ENCODE data around the gene SPNS3.

SPNS3 gene

GRCh38 chr17:4442582-4442981 lies 8.8 kb downstream of the SPNS3 start:
- H3K4me3 Mint-ChIP-seq, result no peak overlapping the region
- ATAC-seq (replicated peaks), result no peak
- H3K4me1 Mint-ChIP-seq, result no peaks in the 10 kb centered on the region
- no peaks in the 10 kb centered on the region for H3K9me3 Mint-ChIP-seq
- no peak for DNase-seq
- H3K36me3 Mint-ChIP-seq, result no peaks in the 10 kb centered on the region
- H3K27ac Mint-ChIP-seq, result no peak overlapping the region
- H3K27me3 Mint-ChIP-seq, result peaks cover 3 to 5% of the 10 kb centered on the region in 2 donors

DNA sequence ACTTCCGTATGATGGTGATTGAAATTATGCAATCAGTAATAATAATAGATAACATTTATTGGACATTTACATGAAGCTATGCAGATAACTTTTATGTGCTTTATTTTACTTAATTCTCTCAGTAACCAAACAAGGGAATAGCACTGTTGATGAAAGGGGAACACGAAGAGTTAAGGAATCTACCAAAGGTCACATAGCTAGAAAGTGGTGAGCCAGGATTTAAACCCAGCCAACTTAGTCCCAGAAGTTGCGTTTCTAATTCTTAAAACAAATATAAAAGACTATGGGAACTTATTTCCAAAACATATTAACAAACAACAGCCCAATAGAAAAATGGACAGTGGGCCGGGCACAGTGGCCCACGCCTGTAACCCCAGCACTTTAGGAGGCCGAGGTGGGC lies 9.7 kb downstream of the SPNS3 start:
- Mint-ChIP-seq H3K4me3 (no peak overlapping the region), H3K9me3 (no peaks in the 10 kb centered on the region), H3K36me3 (no peaks in the 10 kb centered on the region), H3K4me1 (no peaks in the 10 kb centered on the region), H3K27ac (no peak overlapping the region), H3K27me3 (peaks cover 3 to 5% of the 10 kb centered on the region in 2 donors)
- no peak for DNase-seq
- ATAC-seq (replicated peaks), result no peak

DNA sequence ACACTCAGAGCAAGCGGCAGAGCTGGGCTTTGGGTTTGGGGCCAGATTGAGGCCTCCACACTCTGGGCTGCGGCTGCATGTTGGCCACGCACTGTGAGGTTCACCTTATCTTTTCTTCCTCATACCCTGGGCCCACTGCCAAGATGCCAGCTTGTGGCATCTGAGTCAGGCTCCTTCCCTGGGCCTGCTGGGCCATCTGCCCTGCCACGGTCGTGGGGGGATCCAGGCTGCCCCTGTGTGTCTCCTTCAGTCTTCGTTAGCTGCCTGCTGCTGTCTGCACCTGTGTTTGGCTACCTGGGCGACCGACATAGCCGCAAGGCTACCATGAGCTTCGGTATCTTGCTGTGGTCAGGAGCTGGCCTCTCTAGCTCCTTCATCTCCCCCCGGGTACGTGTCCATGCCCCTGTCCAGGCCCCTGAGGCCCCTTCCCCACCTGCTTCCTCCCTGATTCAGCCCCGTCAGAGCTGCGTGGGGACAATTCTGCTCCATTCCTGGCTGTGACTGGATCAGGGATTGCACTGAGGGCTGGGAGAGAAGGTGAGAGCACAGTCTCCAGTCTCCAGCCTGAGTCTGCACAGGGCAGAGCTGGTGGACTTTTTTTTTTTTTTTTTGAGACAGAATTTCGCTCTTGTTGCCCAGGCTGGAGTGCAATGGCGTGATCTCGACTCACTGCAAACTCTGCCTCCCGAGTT lies 11.2 kb downstream of the SPNS3 start:
- ATAC-seq (replicated peaks) (peak; percentile 18 to 27), DNase-seq (no peak)
- Mint-ChIP-seq H3K27me3 (peaks cover 3 to 5% of the 10 kb centered on the region in 2 donors), H3K4me3 (no peak overlapping the region), H3K27ac (no peak overlapping the region), H3K4me1 (no peaks in the 10 kb centered on the region), H3K9me3 (no peaks in the 10 kb centered on the region), H3K36me3 (no peaks in the 10 kb centered on the region)

- peaks cover 3 to 5% of the 10 kb centered on the region in 2 donors for H3K27me3 Mint-ChIP-seq
- H3K27ac Mint-ChIP-seq, result no peak overlapping the region
- DNase-seq (no peak), ATAC-seq (replicated peaks) (no peak)
- H3K9me3 Mint-ChIP-seq, result no peaks in the 10 kb centered on the region
- H3K4me3 Mint-ChIP-seq, result no peak overlapping the region
- H3K36me3 Mint-ChIP-seq, result no peaks in the 10 kb centered on the region
- no peaks in the 10 kb centered on the region for H3K4me1 Mint-ChIP-seq
Measured at GRCh38 chr17:4445731-4446130, 12.0 kb downstream of the SPNS3 start.

GRCh38 chr17:4446326-4447071 lies 12.8 kb downstream of the SPNS3 start:
- no peak for ATAC-seq (replicated peaks)
- Mint-ChIP-seq H3K9me3 (no peaks in the 10 kb centered on the region), H3K27me3 (peaks cover 0 to 5% of the 10 kb centered on the region in 2 donors), H3K4me1 (no peaks in the 10 kb centered on the region), H3K36me3 (no peaks in the 10 kb centered on the region), H3K27ac (no peak overlapping the region), H3K4me3 (no peak overlapping the region)
- DNase-seq, result no peak

DNA sequence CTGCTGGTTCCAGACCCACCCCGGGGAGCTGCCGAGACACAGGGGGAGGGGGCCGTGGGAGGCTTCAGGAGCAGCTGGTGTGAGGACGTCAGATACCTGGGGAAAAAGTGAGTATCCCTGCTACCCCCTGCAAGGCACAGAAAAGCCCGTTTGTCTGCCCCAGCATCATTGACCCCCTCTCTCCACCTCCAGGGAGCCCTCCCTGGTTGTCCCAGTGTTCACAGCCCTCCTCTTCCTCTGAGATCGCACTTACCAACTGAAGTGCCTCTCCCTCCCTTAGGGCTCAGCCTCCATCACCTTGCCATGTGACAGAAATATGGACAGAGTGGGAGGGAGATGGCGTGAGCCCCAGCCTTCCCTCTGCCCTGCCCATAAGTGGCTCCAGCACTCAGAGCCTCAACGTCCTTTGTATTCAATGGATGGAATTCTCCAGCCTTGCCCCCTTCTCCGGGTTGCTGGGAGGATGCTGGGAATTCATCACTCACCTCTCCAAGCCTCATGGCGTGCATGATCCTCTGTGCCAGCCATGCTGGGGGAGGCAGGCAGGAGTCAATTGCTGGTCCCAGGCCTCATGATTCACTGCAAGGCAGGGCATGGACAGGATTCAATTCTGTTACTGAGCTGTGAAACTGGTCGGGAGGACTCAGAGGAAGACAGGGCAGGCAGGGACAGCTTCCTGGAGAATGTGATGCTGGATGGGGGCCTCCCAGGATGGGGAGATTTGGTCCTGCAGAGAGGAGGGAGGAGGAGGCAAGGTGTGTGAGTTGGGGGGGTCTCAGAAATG lies 14.6 kb downstream of the SPNS3 start:
- ATAC-seq (replicated peaks), result no peak
- Mint-ChIP-seq H3K36me3 (no peaks in the 10 kb centered on the region), H3K27ac (no peak overlapping the region), H3K4me1 (no peaks in the 10 kb centered on the region), H3K27me3 (no peaks in the 10 kb centered on the region), H3K4me3 (no peak overlapping the region), H3K9me3 (no peaks in the 10 kb centered on the region)
- no peak for DNase-seq

DNA sequence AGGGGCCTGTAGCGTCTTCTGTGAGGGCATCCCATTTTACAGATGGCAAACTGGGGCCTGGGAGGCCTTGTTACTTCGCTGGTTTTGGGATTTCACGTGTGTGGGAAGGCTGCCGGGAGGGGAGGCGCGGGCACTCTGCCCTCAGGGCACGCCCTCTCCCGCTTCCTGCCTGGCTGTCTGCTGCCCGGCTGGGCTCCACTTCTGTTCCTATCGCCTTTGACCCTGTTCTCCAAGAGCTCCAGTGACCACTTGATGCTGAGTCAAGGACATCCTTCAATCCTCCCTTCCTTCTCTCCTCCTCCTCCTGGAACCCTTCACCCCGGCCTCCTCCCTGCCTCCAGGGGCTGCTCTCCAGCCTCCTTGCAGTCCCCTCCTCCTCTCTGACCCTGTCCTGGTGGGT lies 16.0 kb downstream of the SPNS3 start:
- no peaks in the 10 kb centered on the region for H3K36me3 Mint-ChIP-seq
- H3K9me3 Mint-ChIP-seq, result no peaks in the 10 kb centered on the region
- H3K27ac Mint-ChIP-seq, result no peak overlapping the region
- no peaks in the 10 kb centered on the region for H3K27me3 Mint-ChIP-seq
- DNase-seq, result no peak
- no peak for ATAC-seq (replicated peaks)
- H3K4me3 Mint-ChIP-seq, result no peak overlapping the region
- H3K4me1 Mint-ChIP-seq, result no peaks in the 10 kb centered on the region

- Mint-ChIP-seq H3K9me3 (no peaks in the 10 kb centered on the region), H3K4me1 (no peaks in the 10 kb centered on the region), H3K27me3 (no peaks in the 10 kb centered on the region), H3K4me3 (no peak overlapping the region), H3K36me3 (no peaks in the 10 kb centered on the region), H3K27ac (no peak overlapping the region)
- DNase-seq (no peak), ATAC-seq (replicated peaks) (no peak)
Measured at GRCh38 chr17:4450710-4451316, 17.1 kb downstream of the SPNS3 start.

- no peaks in the 10 kb centered on the region for H3K27me3 Mint-ChIP-seq
- no peaks in the 10 kb centered on the region for H3K4me1 Mint-ChIP-seq
- no peak for ATAC-seq (replicated peaks)
- H3K36me3 Mint-ChIP-seq, result no peaks in the 10 kb centered on the region
- no peaks in the 10 kb centered on the region for H3K9me3 Mint-ChIP-seq
- no peak overlapping the region for H3K27ac Mint-ChIP-seq
- H3K4me3 Mint-ChIP-seq, result no peak overlapping the region
- no peak for DNase-seq
Measured at GRCh38 chr17:4453812-4454591, 20.3 kb downstream of the SPNS3 start.

DNA sequence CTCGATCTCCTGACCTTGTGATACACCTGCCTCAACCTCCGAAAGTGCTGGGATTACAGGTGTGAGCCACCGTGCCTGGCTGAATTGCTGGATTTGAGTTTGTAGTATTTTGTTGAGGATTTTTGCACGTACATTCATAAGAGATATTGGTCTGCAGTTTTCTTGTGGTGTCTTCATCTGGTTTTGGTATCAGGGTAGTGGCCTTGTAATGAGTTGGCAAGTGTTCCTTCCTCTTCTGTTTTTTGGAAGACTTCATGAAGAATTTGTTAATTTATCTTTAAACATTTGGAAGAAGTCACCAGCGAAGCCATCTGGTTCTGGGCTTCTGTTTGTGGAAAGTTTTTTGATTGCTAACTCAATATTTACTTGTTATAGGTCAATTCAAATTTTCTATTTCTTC lies 26.9 kb downstream of the SPNS3 start:
- no peak overlapping the region for H3K27ac Mint-ChIP-seq
- no peaks in the 10 kb centered on the region for H3K4me1 Mint-ChIP-seq
- no peak overlapping the region for H3K4me3 Mint-ChIP-seq
- no peak for DNase-seq
- ATAC-seq (replicated peaks), result no peak
- peaks cover 0 to 4% of the 10 kb centered on the region in 2 donors for H3K27me3 Mint-ChIP-seq
- H3K9me3 Mint-ChIP-seq, result peaks cover 10 to 18% of the 10 kb centered on the region in 2 donors
- H3K36me3 Mint-ChIP-seq, result peaks cover 4 to 7% of the 10 kb centered on the region in 2 donors

DNA sequence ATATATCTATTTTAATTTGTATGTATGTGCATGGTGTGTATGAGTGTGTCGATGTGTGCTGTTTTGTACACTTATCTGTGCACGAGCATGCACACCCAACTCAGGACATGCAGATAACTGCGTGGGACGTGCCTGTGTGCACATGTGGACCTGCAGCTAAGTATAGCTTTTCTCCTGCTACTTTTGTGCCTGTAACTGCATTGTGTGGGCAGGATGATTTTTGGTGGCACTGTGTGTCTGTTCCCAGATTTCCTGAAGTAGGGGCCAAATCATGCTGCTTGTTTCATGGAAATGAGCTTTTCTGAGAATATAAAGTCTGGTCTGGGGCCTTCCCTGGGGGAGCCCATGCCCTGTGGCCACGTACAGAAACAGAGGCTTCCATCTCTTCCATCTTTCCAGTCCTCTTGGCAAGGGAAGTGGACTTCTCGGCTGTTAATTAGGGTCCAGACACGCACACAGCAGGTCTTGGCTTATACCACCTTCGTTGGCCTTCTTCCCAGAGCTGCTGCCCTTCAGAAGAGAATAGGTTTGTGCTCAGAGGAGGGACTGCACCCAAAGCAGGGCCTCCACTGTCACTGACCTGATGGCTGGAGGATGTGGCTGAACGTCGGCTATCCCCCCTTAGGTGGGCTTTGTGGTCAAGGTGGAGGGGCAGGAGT lies 30.2 kb downstream of the SPNS3 start:
- no peak for ATAC-seq (replicated peaks)
- DNase-seq, result no peak
- peaks cover 4 to 7% of the 10 kb centered on the region in 2 donors for H3K36me3 Mint-ChIP-seq
- H3K9me3 Mint-ChIP-seq, result peaks cover 10 to 18% of the 10 kb centered on the region in 2 donors
- H3K4me1 Mint-ChIP-seq, result no peaks in the 10 kb centered on the region
- peaks cover 0 to 4% of the 10 kb centered on the region in 2 donors for H3K27me3 Mint-ChIP-seq
- no peak overlapping the region for H3K27ac Mint-ChIP-seq
- H3K4me3 Mint-ChIP-seq, result no peak overlapping the region

GRCh38 chr17:4465786-4466185 lies 32.0 kb downstream of the SPNS3 start:
- peaks cover 4 to 9% of the 10 kb centered on the region in 2 donors for H3K9me3 Mint-ChIP-seq
- no peak overlapping the region for H3K27ac Mint-ChIP-seq
- no peaks in the 10 kb centered on the region for H3K4me1 Mint-ChIP-seq
- H3K36me3 Mint-ChIP-seq, result peaks cover under 1% of the 10 kb centered on the region in 2 donors
- ATAC-seq (replicated peaks) (no peak), DNase-seq (no peak)
- H3K27me3 Mint-ChIP-seq, result peaks cover 0 to 4% of the 10 kb centered on the region in 2 donors
- no peak overlapping the region for H3K4me3 Mint-ChIP-seq

- no peaks in the 10 kb centered on the region for H3K36me3 Mint-ChIP-seq
- ATAC-seq (replicated peaks) (no peak), DNase-seq (no peak)
- H3K9me3 Mint-ChIP-seq, result peaks cover 0 to 4% of the 10 kb centered on the region in 2 donors
- no peaks in the 10 kb centered on the region for H3K27me3 Mint-ChIP-seq
- H3K4me3 Mint-ChIP-seq, result no peak overlapping the region
- no peak overlapping the region for H3K27ac Mint-ChIP-seq
- no peaks in the 10 kb centered on the region for H3K4me1 Mint-ChIP-seq
Measured at GRCh38 chr17:4467287-4467686, 33.5 kb downstream of the SPNS3 start.

Measured in stimulated activated naive B cell treated with anti-CD40 and anti-IgM and Interleukin-4, amounts not matched to agents 10 μg/mL and 1 μg/mL and 100 μg/mL, for 72 hours (primary cell).